ENCODE measurements around the gene HOTAIR. TPM values are rescaled to one million over a fixed set of nuclear protein-coding genes. Genes with fewer than 3 reads are reported as not detected.

The HOTAIR gene
- total RNA-seq, 1 donor from 2014 or later, result 6.6 TPM

GRCh38 chr12:53948650-53949593 lies 25.8 kb downstream of the HOTAIR start:
- no peak for DNase-seq (ENCODE audit: low spot score)

- DNase-seq (ENCODE audit: low spot score), result no peak
Measured at GRCh38 chr12:53947743-53948142, 27.0 kb downstream of the HOTAIR start.

- no peak for DNase-seq (ENCODE audit: low spot score)
Measured at GRCh38 chr12:53944907-53945847, 29.6 kb downstream of the HOTAIR start.

- no peak for DNase-seq (ENCODE audit: low spot score)
Measured at GRCh38 chr12:53944209-53944608, 30.5 kb downstream of the HOTAIR start.

GRCh38 chr12:53942467-53942997 lies 32.2 kb downstream of the HOTAIR start:
- no peak for DNase-seq (ENCODE audit: low spot score)

- no peak for DNase-seq (ENCODE audit: low spot score)
Measured at GRCh38 chr12:53941750-53942149, 33.0 kb downstream of the HOTAIR start.

- DNase-seq (ENCODE audit: low spot score), result no peak
Measured at GRCh38 chr12:53941187-53941586, 33.6 kb downstream of the HOTAIR start.

- DNase-seq (ENCODE audit: low spot score), result no peak
Measured at GRCh38 chr12:53940443-53941014, 34.2 kb downstream of the HOTAIR start.

- peak; percentile 71 for DNase-seq (ENCODE audit: low spot score)
Measured at GRCh38 chr12:53939141-53940108, 35.3 kb downstream of the HOTAIR start.

GRCh38 chr12:53938326-53939140 lies 36.2 kb downstream of the HOTAIR start, which contains the start of gene HOXC13:
TSS of gene HOXC13 (plus strand) at chr12:53938831. CDS start at chr12:53938907, 76 bp downstream.
- peak; percentile 81 for DNase-seq (ENCODE audit: low spot score)

- no peak for DNase-seq (ENCODE audit: low spot score)
Measured at GRCh38 chr12:53937596-53938325, 37.0 kb downstream of the HOTAIR start.

GRCh38 chr12:53937099-53937498 lies 37.7 kb downstream of the HOTAIR start:
- no peak for DNase-seq (ENCODE audit: low spot score)

- DNase-seq (ENCODE audit: low spot score), result no peak
Measured at GRCh38 chr12:53935383-53936341, 39.1 kb downstream of the HOTAIR start.

GRCh38 chr12:53932915-53933314 lies 41.8 kb downstream of the HOTAIR start:
- DNase-seq (ENCODE audit: low spot score), result no peak

- DNase-seq (ENCODE audit: low spot score), result no peak
Measured at GRCh38 chr12:53931844-53932581, 42.7 kb downstream of the HOTAIR start.

- DNase-seq (ENCODE audit: low spot score), result no peak
Measured at GRCh38 chr12:53930591-53931255, 44.0 kb downstream of the HOTAIR start.

Measured in ureter (tissue), 1 donor.